Tibial nerve (tissue), 3 donors: ENCODE data around the gene NBPF1.
"Not testable (repeated sequence)": the region's sequence is repeated elsewhere in the genome, so short reads cannot be mapped to it uniquely, and the experiment has no call there.

Experiments used
- POLR2A ChIP-seq, 2 donors: fragments of 450-650 bp; IDR thresholded peaks; one replicate each; pipeline ENCODE4 v1.6.1; 2017; ENCODE audit warnings: antibody characterized with exemption in 2 of 2, mild to moderate bottlenecking in 2 of 2, moderate library complexity in 2 of 2
- TF ChIP-seq, protein P1 (sequence below), 5 experiments: fragments of 200-600 bp in 3 of 5; fragments of 450-650 bp in 2 of 5; sonication (generic) in 3 of 5; IDR thresholded peaks; one replicate each; pipeline ENCODE4 v1.5.1; 2016 to 2019; ENCODE audit warnings: antibody characterized with exemption in 5 of 5, mild to moderate bottlenecking in 3 of 5, moderate library complexity in 2 of 5

DNA sequence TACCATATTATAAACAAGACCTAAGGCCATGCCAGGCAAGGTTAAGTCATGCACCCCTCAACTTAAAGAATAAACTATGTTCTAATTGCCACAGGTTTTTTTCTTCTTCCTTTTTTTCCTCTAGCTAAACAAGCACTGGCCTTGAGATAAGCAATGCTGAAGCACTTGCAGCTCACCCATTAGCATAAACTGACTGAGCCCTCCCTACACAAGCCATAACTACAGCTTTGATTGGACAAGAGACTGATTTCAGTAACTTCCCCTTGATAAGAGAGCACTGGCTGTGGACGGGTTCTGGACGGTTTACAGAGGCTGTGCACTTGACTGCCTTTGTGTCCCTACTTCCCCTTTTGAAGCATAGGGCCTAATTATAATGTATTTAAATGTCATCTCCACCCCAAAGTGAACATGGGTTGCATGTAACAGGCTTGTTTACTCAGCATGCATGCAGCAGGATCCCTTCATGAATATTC is 72.9 kb downstream of the NBPF1 start:
- TF ChIP-seq, protein P1, sequence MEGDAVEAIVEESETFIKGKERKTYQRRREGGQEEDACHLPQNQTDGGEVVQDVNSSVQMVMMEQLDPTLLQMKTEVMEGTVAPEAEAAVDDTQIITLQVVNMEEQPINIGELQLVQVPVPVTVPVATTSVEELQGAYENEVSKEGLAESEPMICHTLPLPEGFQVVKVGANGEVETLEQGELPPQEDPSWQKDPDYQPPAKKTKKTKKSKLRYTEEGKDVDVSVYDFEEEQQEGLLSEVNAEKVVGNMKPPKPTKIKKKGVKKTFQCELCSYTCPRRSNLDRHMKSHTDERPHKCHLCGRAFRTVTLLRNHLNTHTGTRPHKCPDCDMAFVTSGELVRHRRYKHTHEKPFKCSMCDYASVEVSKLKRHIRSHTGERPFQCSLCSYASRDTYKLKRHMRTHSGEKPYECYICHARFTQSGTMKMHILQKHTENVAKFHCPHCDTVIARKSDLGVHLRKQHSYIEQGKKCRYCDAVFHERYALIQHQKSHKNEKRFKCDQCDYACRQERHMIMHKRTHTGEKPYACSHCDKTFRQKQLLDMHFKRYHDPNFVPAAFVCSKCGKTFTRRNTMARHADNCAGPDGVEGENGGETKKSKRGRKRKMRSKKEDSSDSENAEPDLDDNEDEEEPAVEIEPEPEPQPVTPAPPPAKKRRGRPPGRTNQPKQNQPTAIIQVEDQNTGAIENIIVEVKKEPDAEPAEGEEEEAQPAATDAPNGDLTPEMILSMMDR (IDR thresholded peaks at IDR 0.05): not testable (repeated sequence)
- TF ChIP-seq POLR2A (IDR thresholded peaks at IDR 0.05): not testable (repeated sequence)
